Endothelial cell of umbilical vein (primary cell): ENCODE data around the gene LRP11.

ENCODE experiments used
- CTCF ChIP-seq, 2 donors: IDR thresholded peaks; 1 replicate in 1 of 2; 2 replicates in 1 of 2; pipeline ENCODE4 v1.5.1; 2011; ENCODE audit warnings: low read length in 2 of 2, mild to moderate bottlenecking in 2 of 2, moderate library complexity in 2 of 2, control low read depth in 1 of 2, inconsistent platforms in 1 of 2, low read depth in 1 of 2; ENCODE audit not compliant: insufficient read depth in 1 of 2; ENCODE audit errors: extremely low read depth in 1 of 2
- EZH2 ChIP-seq: IDR thresholded peaks from 2 replicates; pipeline ENCODE4 v1.6.1; 2012; ENCODE audit warnings: borderline replicate concordance, low read depth, mild to moderate bottlenecking, moderate library complexity, low read length, inconsistent platforms; ENCODE audit not compliant: severe bottlenecking
- GATA2 ChIP-seq: IDR thresholded peaks from 2 replicates; pipeline ENCODE4 v1.7.0; 2011; ENCODE audit warnings: low read depth, mild to moderate bottlenecking, moderate library complexity, mixed read lengths, low read length; ENCODE audit not compliant: insufficient read length, insufficient read depth
- MAX ChIP-seq: IDR thresholded peaks from 2 replicates; pipeline ENCODE4 v1.6.1; 2011; ENCODE audit not compliant: insufficient read depth, insufficient read length
- MYC ChIP-seq: IDR thresholded peaks from one replicate; pipeline ENCODE4 v1.6.1; 2011; ENCODE audit warnings: mild to moderate bottlenecking, low read depth, low read length
- POLR2A ChIP-seq: IDR thresholded peaks from 2 replicates; pipeline ENCODE4 v1.6.1; 2012; ENCODE audit warnings: low read depth, mild to moderate bottlenecking, control low read depth, low read length
- POLR2AphosphoS5 ChIP-seq: IDR thresholded peaks from 2 replicates; pipeline ENCODE4 v1.6.1; 2012; ENCODE audit warnings: low read depth, mild to moderate bottlenecking, control low read depth, low read length, moderate library complexity; ENCODE audit not compliant: insufficient read depth

GRCh38 chr6:149904661-149905370 is 40.7 kb upstream of the LRP11 start:
- TF ChIP-seq MAX (no peak), EZH2 (no peak), POLR2AphosphoS5 (no peak), CTCF (IDR thresholded peaks at IDR 0.05; ENCODE audit: extremely low read depth in 1 of 2, insufficient read depth in 1 of 2, low read depth in 1 of 2, low read length in 2 of 2) (no peak), GATA2 (no peak), POLR2A (no peak), MYC (no peak)
